ENCODE measurements around the gene APBB2. TPM values are rescaled to one million over a fixed set of nuclear protein-coding genes. Genes with fewer than 3 reads are reported as not detected.

The APBB2 gene
- total and polyA plus RNA-seq, 2 of the 4 experiments (the other 2 are of a cell fraction) = 47.9 to 75.5 TPM

DNA sequence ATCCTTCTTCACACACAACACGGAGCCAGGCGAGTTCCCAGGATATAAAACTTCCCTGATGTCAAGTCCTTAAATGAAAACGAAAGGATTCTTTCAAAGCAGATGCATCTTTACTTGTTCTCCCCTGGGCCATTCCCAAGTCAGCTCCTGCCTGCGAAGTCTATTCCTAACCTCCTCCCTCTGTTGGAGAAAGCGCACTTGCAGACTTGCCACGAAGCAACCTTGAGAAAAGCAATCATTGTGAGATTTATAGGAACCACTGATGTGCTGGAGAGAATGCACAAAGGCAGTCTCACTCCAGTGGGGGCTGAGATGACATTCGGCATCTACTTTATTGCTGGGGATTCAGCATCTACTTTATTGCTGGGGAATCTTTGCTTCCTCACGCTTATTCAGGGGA is 308.9 kb downstream of the APBB2 start:
- Histone ChIP-seq H3K4ac (ENCODE audit: low read depth, low read length) (no peak overlapping the region), H3K4me1 (ENCODE audit: control insufficient read depth, insufficient read depth, low read length) (peaks cover 8% of the 10 kb centered on the region), H4K5ac (ENCODE audit: low read depth, low read length) (no peak overlapping the region), H3K4me2 (ENCODE audit: low read depth, low read length) (no peak overlapping the region), H3K36me3 (ENCODE audit: control insufficient read depth, insufficient read depth, low read length) (no peaks in the 10 kb centered on the region), H3K56ac (ENCODE audit: extremely low read depth, insufficient read depth, low read length) (no peak overlapping the region), H3K79me1 (ENCODE audit: low read depth in 1 of 2, low read length in 2 of 2) (no peaks in the 10 kb centered on the region), H3K27ac (ENCODE audit: insufficient read depth, low read length) (no peak overlapping the region), H4K8ac (ENCODE audit: low read depth in 2 of 2, low read length in 2 of 2) (no peak overlapping the region), H3K18ac (ENCODE audit: low read depth, low read length) (no peak overlapping the region), H2BK15ac (ENCODE audit: low read depth, low read length) (no peak overlapping the region), H2BK120ac (ENCODE audit: low read depth, low read length) (no peak overlapping the region), H2BK20ac (ENCODE audit: low read depth, low read length) (no peak overlapping the region), H4K91ac (ENCODE audit: insufficient read depth, low read depth, low read length) (no peak overlapping the region), H3K14ac (replicated peaks; ENCODE audit: low read depth, low read length) (no peak overlapping the region), H3K23ac (ENCODE audit: low read depth, low read length) (no peak overlapping the region), H2AFZ (replicated peaks; ENCODE audit: low read length, poor library complexity) (no peak overlapping the region), H3K27me3 (ENCODE audit: control insufficient read depth, insufficient read depth, low read length) (no peaks in the 10 kb centered on the region), H2BK5ac (ENCODE audit: low read depth, low read length, poor library complexity, severe bottlenecking) (no peak overlapping the region), H2AK9ac (replicated peaks; ENCODE audit: low read depth, low read length, poor library complexity) (no peak overlapping the region), H2AK5ac (ENCODE audit: low read depth, low read length) (no peak overlapping the region), H3K9me1 (ENCODE audit: insufficient read depth, low read length) (peaks cover 8% of the 10 kb centered on the region; the same call in 1 of the 2 replicates), H3K4me3 (ENCODE audit: insufficient read depth, low read depth, low read length) (no peak overlapping the region), H3K9ac (ENCODE audit: low read depth, low read length) (no peak overlapping the region), H3K9me3 (ENCODE audit: control insufficient read depth, insufficient read depth, low read length) (no peaks in the 10 kb centered on the region), H4K20me1 (ENCODE audit: insufficient read depth, low read length) (peaks cover 6% of the 10 kb centered on the region; the same call in 1 of the 2 replicates)
- dilution Hi-C loops (cut with HindIII; ENCODE audit: low sequenced_read_pairs, unreplicated experiment) = no loop called here
- no peak for ATAC-seq (ENCODE audit: low read depth)
- ChIA-PET POLR2A (ENCODE audit: unreplicated experiment) (no interaction called here), CTCF (interaction anchor here (1.3 kb wide), 1 partner anchor 64 kb away, joined by 3 read pairs; no protein-coding TSS in a partner anchor)
- BruUV-seq (replicated peaks) = no TSS peak
- WGBS, 2 experiments (ENCODE audit: extremely low coverage in 2 of 2, insufficient read length in 1 of 2) = no CpG with 5 or more reads among the region's 8 CpGs
- DNase-seq = no peak
- TF ChIP-seq CHD1 (IDR thresholded peaks at IDR 0.05; ENCODE audit: low read depth, low read length) (no peak), NFE2L2 (IDR thresholded peaks at IDR 0.05; ENCODE audit: low read depth, low read length) (no peak), CEBPB (IDR thresholded peaks at IDR 0.05; ENCODE audit: low read depth, low read length) (no peak), MAFK (IDR thresholded peaks at IDR 0.05; ENCODE audit: low read depth, low read length) (no peak), MXI1 (IDR thresholded peaks at IDR 0.05; ENCODE audit: borderline replicate concordance, low read depth, low read length) (no peak), BHLHE40 (IDR thresholded peaks at IDR 0.05; ENCODE audit: low read depth, low read length) (no peak), MAZ (IDR thresholded peaks at IDR 0.05; ENCODE audit: borderline replicate concordance, low read depth, low read length) (no peak), POLR2A (IDR thresholded peaks at IDR 0.05; ENCODE audit: low read depth, low read length) (no peak), RFX5 (IDR thresholded peaks at IDR 0.05; ENCODE audit: low read depth, low read length) (no peak), FOS (IDR thresholded peaks at IDR 0.05; ENCODE audit: low read depth, low read length) (no peak)
- TF ChIP-seq, protein P1, sequence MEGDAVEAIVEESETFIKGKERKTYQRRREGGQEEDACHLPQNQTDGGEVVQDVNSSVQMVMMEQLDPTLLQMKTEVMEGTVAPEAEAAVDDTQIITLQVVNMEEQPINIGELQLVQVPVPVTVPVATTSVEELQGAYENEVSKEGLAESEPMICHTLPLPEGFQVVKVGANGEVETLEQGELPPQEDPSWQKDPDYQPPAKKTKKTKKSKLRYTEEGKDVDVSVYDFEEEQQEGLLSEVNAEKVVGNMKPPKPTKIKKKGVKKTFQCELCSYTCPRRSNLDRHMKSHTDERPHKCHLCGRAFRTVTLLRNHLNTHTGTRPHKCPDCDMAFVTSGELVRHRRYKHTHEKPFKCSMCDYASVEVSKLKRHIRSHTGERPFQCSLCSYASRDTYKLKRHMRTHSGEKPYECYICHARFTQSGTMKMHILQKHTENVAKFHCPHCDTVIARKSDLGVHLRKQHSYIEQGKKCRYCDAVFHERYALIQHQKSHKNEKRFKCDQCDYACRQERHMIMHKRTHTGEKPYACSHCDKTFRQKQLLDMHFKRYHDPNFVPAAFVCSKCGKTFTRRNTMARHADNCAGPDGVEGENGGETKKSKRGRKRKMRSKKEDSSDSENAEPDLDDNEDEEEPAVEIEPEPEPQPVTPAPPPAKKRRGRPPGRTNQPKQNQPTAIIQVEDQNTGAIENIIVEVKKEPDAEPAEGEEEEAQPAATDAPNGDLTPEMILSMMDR (conservative IDR thresholded peaks at IDR 0.05; ENCODE audit: low read depth, low read length) = no peak
- TF ChIP-seq, protein P2, sequence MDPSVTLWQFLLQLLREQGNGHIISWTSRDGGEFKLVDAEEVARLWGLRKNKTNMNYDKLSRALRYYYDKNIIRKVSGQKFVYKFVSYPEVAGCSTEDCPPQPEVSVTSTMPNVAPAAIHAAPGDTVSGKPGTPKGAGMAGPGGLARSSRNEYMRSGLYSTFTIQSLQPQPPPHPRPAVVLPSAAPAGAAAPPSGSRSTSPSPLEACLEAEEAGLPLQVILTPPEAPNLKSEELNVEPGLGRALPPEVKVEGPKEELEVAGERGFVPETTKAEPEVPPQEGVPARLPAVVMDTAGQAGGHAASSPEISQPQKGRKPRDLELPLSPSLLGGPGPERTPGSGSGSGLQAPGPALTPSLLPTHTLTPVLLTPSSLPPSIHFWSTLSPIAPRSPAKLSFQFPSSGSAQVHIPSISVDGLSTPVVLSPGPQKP (IDR thresholded peaks at IDR 0.05; ENCODE audit: borderline replicate concordance, low read depth, low read length) = no peak
- TF ChIP-seq, protein P3, sequence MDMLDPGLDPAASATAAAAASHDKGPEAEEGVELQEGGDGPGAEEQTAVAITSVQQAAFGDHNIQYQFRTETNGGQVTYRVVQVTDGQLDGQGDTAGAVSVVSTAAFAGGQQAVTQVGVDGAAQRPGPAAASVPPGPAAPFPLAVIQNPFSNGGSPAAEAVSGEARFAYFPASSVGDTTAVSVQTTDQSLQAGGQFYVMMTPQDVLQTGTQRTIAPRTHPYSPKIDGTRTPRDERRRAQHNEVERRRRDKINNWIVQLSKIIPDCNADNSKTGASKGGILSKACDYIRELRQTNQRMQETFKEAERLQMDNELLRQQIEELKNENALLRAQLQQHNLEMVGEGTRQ (IDR thresholded peaks at IDR 0.05; ENCODE audit: low read depth, low read length) = no peak
- intact Hi-C loops (cut with micrococcal nuclease) = no loop called here
- in situ Hi-C loops (cut with MboI; ENCODE audit: low sequenced_read_pairs) = loop anchor here (5.0 to 25.0 kb wide), 2 partner anchors 168 to 757 kb away; no protein-coding TSS in a partner anchor

All from IMR-90 (cell line).